Ishikawa (cell line): Measurements from ENCODE around the gene ROM1.

Experiments
- CEBPB ChIP-seq: IDR thresholded peaks from 2 replicates; pipeline ENCODE4 v1.6.1; 2012
- CREB1 ChIP-seq: IDR thresholded peaks from 2 replicates; pipeline ENCODE4 v1.6.1; 2012; ENCODE audit warnings: low read depth
- EGR1 ChIP-seq: IDR thresholded peaks from 2 replicates; pipeline ENCODE4 v1.6.1; 2012
- EP300 ChIP-seq: IDR thresholded peaks from 2 replicates; pipeline ENCODE4 v1.6.1; 2012; ENCODE audit warnings: borderline replicate concordance
- FOXM1 ChIP-seq: IDR thresholded peaks from 2 replicates; pipeline ENCODE4 v1.6.1; 2012; ENCODE audit warnings: low read depth, borderline replicate concordance
- NFIC ChIP-seq: IDR thresholded peaks from 2 replicates; pipeline ENCODE4 v1.6.1; 2012
- RAD21 ChIP-seq: IDR thresholded peaks from 2 replicates; pipeline ENCODE4 v1.6.1; 2012; ENCODE audit warnings: low read depth
- REST ChIP-seq: IDR thresholded peaks from 2 replicates; pipeline ENCODE4 v1.6.1; 2012; ENCODE audit warnings: low read depth, mild to moderate bottlenecking
- TAF1 ChIP-seq: IDR thresholded peaks from 2 replicates; pipeline ENCODE4 v1.6.1; 2012; ENCODE audit warnings: low read depth, mild to moderate bottlenecking
- TCF12 ChIP-seq: IDR thresholded peaks from 2 replicates; pipeline ENCODE4 v1.6.1; 2012; ENCODE audit warnings: low read depth
- TEAD4 ChIP-seq: IDR thresholded peaks from 2 replicates; pipeline ENCODE4 v1.6.1; 2012
- YY1 ChIP-seq: IDR thresholded peaks from 2 replicates; pipeline ENCODE4 v1.6.1; 2012; ENCODE audit warnings: low read depth
- ZBTB7A ChIP-seq: IDR thresholded peaks from 2 replicates; pipeline ENCODE4 v1.6.1; 2012; ENCODE audit warnings: low read depth
- TF ChIP-seq, protein P1 (sequence below): IDR thresholded peaks from 2 replicates; pipeline ENCODE4 v1.6.1; 2012
- TF ChIP-seq, protein P2 (sequence below): IDR thresholded peaks from 2 replicates; pipeline ENCODE4 v1.6.1; 2012

The ROM1 gene

DNA sequence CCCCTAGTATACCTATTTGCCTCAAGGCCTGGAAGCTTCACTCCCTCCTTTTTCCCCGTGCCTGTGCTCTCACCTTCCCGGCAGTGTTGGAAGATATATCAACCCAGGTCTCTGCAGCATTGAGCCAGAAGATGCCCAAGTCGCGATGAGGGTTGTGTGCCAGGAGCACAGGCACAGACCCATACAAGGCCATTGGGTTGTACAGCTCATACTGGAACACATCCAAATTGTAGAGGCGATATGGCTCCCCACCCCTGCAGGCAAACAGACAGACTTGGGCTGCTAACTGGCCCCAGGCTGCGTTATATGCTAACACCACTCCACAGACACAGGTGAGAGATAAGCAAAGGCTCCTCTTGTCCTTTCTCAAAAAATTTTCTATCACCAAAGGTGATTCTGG, 19.4 kb downstream of the ROM1 start:
- TF ChIP-seq ZBTB7A (no peak), TAF1 (no peak)

- TF ChIP-seq EP300 (no peak), NFIC (no peak), RAD21 (no peak), REST (no peak), TCF12 (no peak), ZBTB7A (no peak)
Observed at GRCh38 chr11:62644220-62644619, 31.2 kb downstream of the ROM1 start.

GRCh38 chr11:62645671-62645945, 32.6 kb downstream of the ROM1 start:
- TF ChIP-seq FOXM1 (no peak), TCF12 (no peak), ZBTB7A (no peak)
- TF ChIP-seq, protein P1, sequence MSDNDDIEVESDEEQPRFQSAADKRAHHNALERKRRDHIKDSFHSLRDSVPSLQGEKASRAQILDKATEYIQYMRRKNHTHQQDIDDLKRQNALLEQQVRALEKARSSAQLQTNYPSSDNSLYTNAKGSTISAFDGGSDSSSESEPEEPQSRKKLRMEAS: no peak
- TF ChIP-seq, protein P2, sequence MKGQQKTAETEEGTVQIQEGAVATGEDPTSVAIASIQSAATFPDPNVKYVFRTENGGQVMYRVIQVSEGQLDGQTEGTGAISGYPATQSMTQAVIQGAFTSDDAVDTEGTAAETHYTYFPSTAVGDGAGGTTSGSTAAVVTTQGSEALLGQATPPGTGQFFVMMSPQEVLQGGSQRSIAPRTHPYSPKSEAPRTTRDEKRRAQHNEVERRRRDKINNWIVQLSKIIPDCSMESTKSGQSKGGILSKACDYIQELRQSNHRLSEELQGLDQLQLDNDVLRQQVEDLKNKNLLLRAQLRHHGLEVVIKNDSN: no peak

- TF ChIP-seq, protein P2: peak; percentile 31; the same call in 1 of the 2 replicates
- TF ChIP-seq NFIC: no peak
- no peak; the same call in 1 of the 2 replicates for TF ChIP-seq FOXM1
- no peak for TF ChIP-seq CEBPB
- no peak for TF ChIP-seq ZBTB7A
- peak; percentile 97 for TF ChIP-seq YY1
- peak; percentile 79 for TF ChIP-seq CREB1
- TF ChIP-seq REST: no peak
- TF ChIP-seq EP300: no peak
- peak; percentile 99 for TF ChIP-seq TAF1
- peak; percentile 40; the same call in 1 of the 2 replicates for TF ChIP-seq TEAD4
- TF ChIP-seq RAD21: no peak
- TF ChIP-seq EGR1: no peak
- TF ChIP-seq, protein P1: peak; percentile 63
- TF ChIP-seq TCF12: peak; percentile 13; the same call in 1 of the 2 replicates
Observed at GRCh38 chr11:62645946-62646824, 33.1 kb downstream of the ROM1 start, which contains the start of gene GANAB. Gene GANAB, minus strand, starts transcription at chr11:62646613. Its CDS starts 14 bp downstream, at chr11:62646599.

GRCh38 chr11:62646825-62647608, 34.0 kb downstream of the ROM1 start:
- TF ChIP-seq, protein P1: 0 out of 2 replicates have a peak, but pooled peaks have one; percentile 6
- TF ChIP-seq REST (no peak), CREB1 (no peak)
